Tibial nerve (tissue), 4 donors: ENCODE data around the gene ST3GAL4. TPM values are rescaled to one million over a fixed set of nuclear protein-coding genes. Genes with fewer than 3 reads are reported as not detected.
"Not testable (repeated sequence)": the region's sequence is repeated elsewhere in the genome, so short reads cannot be mapped to it uniquely, and the experiment has no call there.

Experiments used
- DNase-seq, 2 donors: peaks; one replicate each; pipeline ENCODE4 v3.0.0-alpha.2; 2019; ENCODE audit warnings: low spot score in 2 of 2
- H3K27ac ChIP-seq, 4 donors: fragments of 200-600 bp; sonication (generic) in 3 of 4; one replicate each; pipeline ENCODE4 v1.5.1; 2017 to 2019; ENCODE audit warnings: mild to moderate bottlenecking in 1 of 4
- H3K27me3 ChIP-seq, 2 donors: fragments of 200-600 bp; sonication (generic) in 1 of 2; one replicate each; pipeline versions ENCODE4 v1.5.1 to v1.6.0; 2017 to 2019
- H3K36me3 ChIP-seq, 3 donors: fragments of 200-600 bp; sonication (generic); one replicate each; pipeline ENCODE4 v1.5.1; 2018 to 2019
- H3K4me1 ChIP-seq, 4 donors: fragments of 200-600 bp; sonication (generic) in 3 of 4; one replicate each; pipeline ENCODE4 v1.5.1; 2017 to 2019
- H3K4me3 ChIP-seq, 4 donors: fragments of 200-600 bp; sonication (generic) in 3 of 4; one replicate each; pipeline ENCODE4 v1.5.1; 2017 to 2019; ENCODE audit warnings: mild to moderate bottlenecking in 1 of 4, moderate library complexity in 1 of 4
- H3K9me3 ChIP-seq, 4 donors: fragments of 200-600 bp; sonication (generic) in 3 of 4; one replicate each; pipeline ENCODE4 v1.5.1; 2017 to 2019
- EP300 ChIP-seq, 2 donors: sonication (generic); formaldehyde crosslinking; IDR thresholded peaks; one replicate each; pipeline ENCODE4 v1.6.1; 2017; ENCODE audit warnings: antibody characterized with exemption in 2 of 2, mild to moderate bottlenecking in 1 of 2
- POLR2A ChIP-seq, 2 donors: fragments of 450-650 bp; IDR thresholded peaks; one replicate each; pipeline ENCODE4 v1.6.1; 2017; ENCODE audit warnings: antibody characterized with exemption in 2 of 2, mild to moderate bottlenecking in 2 of 2, moderate library complexity in 2 of 2
- WGBS, 2 donors: methylation state at CpG; one replicate each; pipeline ENCODE4 v1.1.5; 2018; 5-methylcytosine and 5-hydroxymethylcytosine counted together
- total RNA-seq, 4 donors: library from RNA; depleted of rRNA; stranded (reverse); fragments of >200 nt; gene quantifications; one replicate each; pipeline ENCODE4 v1.1.0, GENCODE V29; 2016
- TF ChIP-seq, protein P1 (sequence below), 5 experiments: fragments of 200-600 bp in 3 of 5; fragments of 450-650 bp in 2 of 5; sonication (generic) in 3 of 5; IDR thresholded peaks; one replicate each; pipeline ENCODE4 v1.5.1; 2016 to 2019; ENCODE audit warnings: antibody characterized with exemption in 5 of 5, mild to moderate bottlenecking in 3 of 5, moderate library complexity in 2 of 5

The ST3GAL4 gene
- total RNA-seq, 4 donors from 2014 or later: 68.1 to 162 (median 122) TPM

DNA sequence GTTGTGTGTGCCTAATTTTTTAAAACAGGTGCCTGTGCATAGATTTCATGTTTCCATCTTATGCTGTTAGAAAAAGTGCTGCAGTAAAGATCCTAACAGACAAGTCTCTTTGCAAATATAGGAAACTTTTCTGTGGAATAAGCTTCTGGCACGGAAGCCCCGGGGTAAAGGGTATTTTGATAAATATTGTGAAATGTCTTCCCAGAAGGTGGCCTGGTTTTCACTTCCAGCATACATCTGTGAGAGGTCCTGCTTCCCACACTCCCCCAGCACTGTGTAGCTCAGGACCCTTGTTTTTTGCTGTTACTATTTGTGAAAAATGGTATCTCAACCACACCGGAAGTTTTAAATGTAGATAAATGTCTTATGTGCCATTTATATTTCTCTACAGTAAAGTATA, 14.5 kb downstream of the ST3GAL4 start:
- Histone ChIP-seq H3K9me3 (no peaks in the 10 kb centered on the region), H3K27me3 (no peaks in the 10 kb centered on the region), H3K4me3 (no peak overlapping the region), H3K27ac (no peak overlapping the region), H3K36me3 (no peaks in the 10 kb centered on the region), H3K4me1 (peaks cover 0 to 59% (median 24%) of the 10 kb centered on the region in 4 donors)
- 87 to 90% methylated on average over 3 of the region's 3 CpGs for WGBS, 2 donors
- DNase-seq: peak in 1 of 2 donors; percentile 0
- TF ChIP-seq EP300 (IDR thresholded peaks at IDR 0.05) (no peak), POLR2A (IDR thresholded peaks at IDR 0.05) (no peak)
- TF ChIP-seq, protein P1, sequence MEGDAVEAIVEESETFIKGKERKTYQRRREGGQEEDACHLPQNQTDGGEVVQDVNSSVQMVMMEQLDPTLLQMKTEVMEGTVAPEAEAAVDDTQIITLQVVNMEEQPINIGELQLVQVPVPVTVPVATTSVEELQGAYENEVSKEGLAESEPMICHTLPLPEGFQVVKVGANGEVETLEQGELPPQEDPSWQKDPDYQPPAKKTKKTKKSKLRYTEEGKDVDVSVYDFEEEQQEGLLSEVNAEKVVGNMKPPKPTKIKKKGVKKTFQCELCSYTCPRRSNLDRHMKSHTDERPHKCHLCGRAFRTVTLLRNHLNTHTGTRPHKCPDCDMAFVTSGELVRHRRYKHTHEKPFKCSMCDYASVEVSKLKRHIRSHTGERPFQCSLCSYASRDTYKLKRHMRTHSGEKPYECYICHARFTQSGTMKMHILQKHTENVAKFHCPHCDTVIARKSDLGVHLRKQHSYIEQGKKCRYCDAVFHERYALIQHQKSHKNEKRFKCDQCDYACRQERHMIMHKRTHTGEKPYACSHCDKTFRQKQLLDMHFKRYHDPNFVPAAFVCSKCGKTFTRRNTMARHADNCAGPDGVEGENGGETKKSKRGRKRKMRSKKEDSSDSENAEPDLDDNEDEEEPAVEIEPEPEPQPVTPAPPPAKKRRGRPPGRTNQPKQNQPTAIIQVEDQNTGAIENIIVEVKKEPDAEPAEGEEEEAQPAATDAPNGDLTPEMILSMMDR (IDR thresholded peaks at IDR 0.05): no peak

DNA sequence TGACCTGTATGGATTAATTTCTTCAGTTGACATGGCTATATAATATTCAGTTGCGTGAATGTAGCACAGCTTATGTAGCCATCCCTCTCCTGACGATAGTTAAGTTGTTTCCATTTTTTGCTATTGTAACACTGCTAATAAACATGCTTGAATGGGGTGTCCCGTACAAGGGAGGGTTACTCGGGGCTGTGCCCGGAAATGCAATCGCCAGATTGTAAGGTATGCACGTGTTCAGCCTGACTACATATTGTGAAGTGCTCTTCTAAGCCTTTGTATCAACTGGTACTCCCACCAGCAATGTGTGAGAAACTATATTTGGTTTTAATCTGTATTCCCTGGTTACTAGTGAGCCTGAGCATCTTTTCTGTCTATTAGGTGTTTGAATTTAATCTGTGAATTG, 16.1 kb downstream of the ST3GAL4 start:
- Histone ChIP-seq H3K9me3 (no peaks in the 10 kb centered on the region), H3K27ac (no peak overlapping the region), H3K36me3 (no peaks in the 10 kb centered on the region), H3K4me1 (peaks cover 0 to 44% (median 15%) of the 10 kb centered on the region in 4 donors), H3K4me3 (no peak overlapping the region), H3K27me3 (no peaks in the 10 kb centered on the region)
- WGBS, 2 donors: 91 to 92% methylated on average over 7 of the region's 7 CpGs
- TF ChIP-seq EP300 (IDR thresholded peaks at IDR 0.05) (no peak), POLR2A (IDR thresholded peaks at IDR 0.05) (no peak)
- TF ChIP-seq, protein P1 (IDR thresholded peaks at IDR 0.05): no peak
- DNase-seq: no peak

DNA sequence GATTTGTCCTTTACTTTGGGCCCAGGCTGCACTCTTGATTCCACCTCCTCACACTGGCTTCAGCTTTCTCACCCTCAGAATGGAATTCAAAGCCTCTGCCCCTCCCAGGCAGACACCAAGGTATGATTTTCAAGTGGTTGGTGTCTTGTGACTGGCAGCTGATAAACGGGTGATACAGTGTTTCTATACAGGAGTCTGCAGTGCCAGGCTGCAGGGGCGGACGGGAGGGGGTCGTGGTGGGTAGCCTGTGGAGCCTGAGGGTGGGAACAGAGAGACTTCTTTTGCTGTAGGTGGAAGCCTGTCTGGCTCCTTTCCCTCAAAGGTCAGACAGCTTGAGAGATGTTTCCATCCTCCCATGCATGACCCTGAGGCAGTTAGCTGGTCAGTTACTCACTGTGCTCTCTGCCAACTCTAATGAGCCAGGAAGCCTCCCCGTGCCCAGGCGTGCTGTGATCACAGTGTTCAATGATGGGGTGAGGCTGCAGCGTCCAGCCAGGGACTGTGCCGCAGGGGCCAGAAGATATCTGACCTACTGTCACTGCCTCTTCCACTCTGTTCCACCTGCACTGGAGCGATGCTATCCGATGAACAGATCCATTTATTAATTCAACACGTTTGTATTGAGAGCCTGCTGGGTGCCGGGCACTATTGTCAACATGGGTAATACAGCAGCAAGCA, 18.0 kb downstream of the ST3GAL4 start:
- Histone ChIP-seq H3K27ac (peak overlapping the region in 1 of 4 donors; percentile 61), H3K4me1 (peaks cover 0 to 28% (median 8%) of the 10 kb centered on the region in 4 donors)
- WGBS, 2 donors: 38 to 44% methylated on average over 10 to 12 of the region's 12 CpGs
- H3K36me3 ChIP-seq, H3K27me3 ChIP-seq, H3K4me3 ChIP-seq, H3K9me3 ChIP-seq: not testable (repeated sequence)
- DNase-seq: peak in 1 of 2 donors; percentile 11

DNA sequence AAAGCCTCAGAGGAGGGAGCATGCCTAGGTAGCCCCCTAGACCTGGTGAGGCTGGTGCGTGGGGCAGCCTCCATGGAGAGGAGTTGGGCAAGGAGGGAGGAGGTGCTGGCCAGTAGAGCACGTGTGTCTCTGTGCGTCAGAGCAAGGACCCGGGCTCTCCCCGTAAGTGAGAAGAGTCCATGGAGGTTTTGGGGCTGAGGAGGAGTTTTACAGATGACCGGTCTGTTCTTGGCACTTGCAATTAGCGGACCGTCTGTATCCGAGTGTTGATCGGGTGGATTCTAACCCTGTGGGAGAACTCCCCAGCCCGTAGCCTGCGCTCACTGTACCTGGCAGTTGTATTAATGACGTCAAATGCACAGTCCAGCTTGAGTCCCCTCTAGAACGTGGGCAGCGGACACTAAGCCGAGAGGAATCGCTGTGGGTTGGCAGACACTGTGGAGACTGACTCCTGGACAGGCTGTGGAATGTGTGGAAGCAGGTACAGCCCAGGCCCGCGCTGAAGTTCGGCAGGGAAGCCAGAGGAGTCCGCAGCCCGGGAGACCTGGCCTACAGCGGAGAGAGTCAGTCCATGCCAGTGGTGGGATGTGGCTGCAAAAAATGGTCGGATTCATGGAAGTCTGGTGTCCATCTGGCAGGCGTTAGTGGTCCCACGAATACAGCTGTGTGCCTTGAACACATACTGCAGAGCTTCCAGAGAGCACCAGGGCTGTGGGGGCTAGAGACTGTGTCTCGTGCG, 19.2 kb downstream of the ST3GAL4 start:
- not testable (repeated sequence) for H3K36me3 ChIP-seq, H3K9me3 ChIP-seq, H3K27me3 ChIP-seq, H3K4me3 ChIP-seq
- 83 to 84% methylated on average over 12 to 20 of the region's 28 CpGs for WGBS, 2 donors
- peak overlapping the region in 1 of 4 donors; percentile 15 for H3K27ac ChIP-seq
- peaks cover 0 to 29% (median 6%) of the 10 kb centered on the region in 4 donors for H3K4me1 ChIP-seq
- peak in 1 of 2 donors; percentile 12 for DNase-seq

DNA sequence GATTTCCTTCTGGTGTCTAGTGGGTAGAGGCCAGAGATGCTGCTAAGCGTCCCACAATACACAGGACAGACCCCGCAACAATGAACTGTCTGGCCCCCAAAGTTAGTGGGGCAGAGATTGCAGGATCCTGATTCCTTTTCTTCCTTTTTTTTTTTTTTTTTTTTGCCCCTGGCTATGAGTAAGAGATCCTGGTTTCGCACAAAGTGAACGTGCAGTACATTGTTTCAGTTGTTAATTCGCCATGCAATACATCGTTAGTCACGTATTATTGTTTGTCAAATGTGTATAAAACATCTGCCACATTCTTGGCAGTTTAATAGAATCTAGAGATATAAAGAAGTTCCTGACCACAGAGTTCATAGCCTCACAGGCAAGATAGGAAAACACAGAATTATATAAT, 20.2 kb downstream of the ST3GAL4 start:
- Histone ChIP-seq H3K9me3 (no peaks in the 10 kb centered on the region), H3K36me3 (no peaks in the 10 kb centered on the region), H3K4me1 (peaks cover 0 to 30% (median 9%) of the 10 kb centered on the region in 4 donors), H3K27ac (no peak overlapping the region), H3K4me3 (no peak overlapping the region), H3K27me3 (no peaks in the 10 kb centered on the region)
- DNase-seq: peak in 1 of 2 donors; percentile 3
- WGBS, 2 donors: 71 to 74% methylated on average over 7 of the region's 7 CpGs
- TF ChIP-seq EP300 (IDR thresholded peaks at IDR 0.05) (no peak), POLR2A (IDR thresholded peaks at IDR 0.05) (no peak)
- TF ChIP-seq, protein P1 (IDR thresholded peaks at IDR 0.05): no peak

DNA sequence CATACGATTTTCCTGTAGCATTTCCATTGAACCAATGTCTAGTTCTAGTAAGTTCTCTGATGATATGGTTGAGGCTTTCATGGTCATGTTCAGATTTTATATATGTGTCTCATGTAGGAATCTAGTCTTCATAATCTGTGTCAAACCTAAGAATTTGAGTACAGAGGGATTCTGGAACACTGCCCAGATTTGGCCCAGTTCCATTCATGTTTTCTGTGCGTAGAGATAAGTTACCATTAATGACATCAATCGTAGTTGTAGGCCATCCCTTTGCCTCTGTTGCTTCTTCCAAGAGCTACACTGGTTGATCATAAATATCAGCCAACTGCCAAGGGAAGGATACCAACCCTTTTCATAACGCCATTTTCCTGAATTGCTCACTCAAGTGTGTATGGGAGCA, 23.3 kb downstream of the ST3GAL4 start:
- no peaks in the 10 kb centered on the region for H3K36me3 ChIP-seq
- H3K4me3 ChIP-seq: no peak overlapping the region
- DNase-seq: peak in 1 of 2 donors; percentile 8
- WGBS, 2 donors: 40 to 46% methylated on average over 4 of the region's 4 CpGs
- H3K9me3 ChIP-seq: no peaks in the 10 kb centered on the region
- H3K27ac ChIP-seq: no peak overlapping the region
- TF ChIP-seq, protein P1 (IDR thresholded peaks at IDR 0.05): no peak
- TF ChIP-seq POLR2A (IDR thresholded peaks at IDR 0.05) (no peak), EP300 (IDR thresholded peaks at IDR 0.05) (no peak)
- peaks cover 0 to 30% (median 7%) of the 10 kb centered on the region in 4 donors for H3K4me1 ChIP-seq
- H3K27me3 ChIP-seq: no peaks in the 10 kb centered on the region
